Measurements from ENCODE around the gene SORCS1. TPM values are rescaled to one million over a fixed set of nuclear protein-coding genes. Genes with fewer than 3 reads are reported as not detected.

The SORCS1 gene
- total RNA-seq, 1 donor from 2014 or later = 11.1 TPM

DNA sequence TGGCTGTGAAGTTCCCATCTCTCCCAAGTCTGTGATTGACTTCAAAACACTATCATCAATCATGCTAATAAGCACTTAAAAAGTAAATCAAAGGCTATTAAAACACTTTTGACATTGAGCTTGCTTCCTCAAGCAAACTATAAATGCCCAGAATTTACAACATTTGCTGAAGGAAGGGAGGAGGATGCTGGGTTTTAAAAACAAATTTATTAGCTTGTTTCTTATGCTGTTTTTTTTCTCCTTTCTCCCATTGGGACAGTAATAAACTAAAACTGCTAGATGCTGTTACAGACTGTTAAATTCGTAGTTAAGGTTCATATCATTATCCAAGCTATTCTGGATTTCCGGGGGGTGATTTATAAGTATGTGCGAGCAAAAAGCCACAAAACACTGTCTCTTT, 250.5 kb downstream of the SORCS1 start:
- peak overlapping the region; percentile 75 for H3K27ac Mint-ChIP-seq

DNA sequence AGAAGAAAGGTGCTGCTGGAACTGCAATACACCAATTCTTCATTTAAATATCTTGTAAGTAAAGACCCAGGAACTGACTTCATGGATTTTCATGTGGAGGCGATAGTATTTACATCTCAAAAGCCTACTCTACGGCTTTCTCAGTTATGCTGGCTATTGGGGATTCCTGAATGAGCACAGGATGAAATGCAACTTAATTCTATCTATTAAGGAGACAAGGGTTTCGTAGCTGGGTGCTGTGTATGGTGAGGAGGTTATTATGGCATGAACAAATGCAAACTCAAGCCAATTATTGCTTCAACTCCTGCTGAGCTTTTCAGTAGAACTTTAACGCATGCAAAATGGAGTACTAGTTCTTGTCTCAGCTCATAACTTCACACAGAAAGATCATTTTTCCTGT, 251.2 kb downstream of the SORCS1 start:
- Histone ChIP-seq H3K4me2 (peak overlapping the region; percentile 33), H3K27me3 (no peaks in the 10 kb centered on the region), H3K27ac (peak overlapping the region; percentile 77), H3K79me2 (ENCODE audit: low read depth) (no peaks in the 10 kb centered on the region), H3K9me3 (ENCODE audit: low read depth) (no peaks in the 10 kb centered on the region), H3F3A (ENCODE audit: low read depth) (peaks cover 41% of the 10 kb centered on the region), H3K9ac (no peak overlapping the region), H3K36me3 (no peaks in the 10 kb centered on the region), H3K4me3 (no peak overlapping the region), H2AFZ (replicated peaks) (no peak overlapping the region), H3K4me1 (peaks cover 56% of the 10 kb centered on the region), H4K20me1 (ENCODE audit: low read depth) (no peaks in the 10 kb centered on the region)
- no peaks in the 10 kb centered on the region for H3K36me3 Mint-ChIP-seq
- DNase-seq (ENCODE audit: low spot score) = peak; percentile 16
- H3K27me3 Mint-ChIP-seq (ENCODE audit: insufficient read depth, low read depth) = peaks cover 6% of the 10 kb centered on the region
- no peak overlapping the region for H3K4me3 Mint-ChIP-seq
- H3K4me1 Mint-ChIP-seq = peaks cover 44% of the 10 kb centered on the region
- TF ChIP-seq, protein P1, sequence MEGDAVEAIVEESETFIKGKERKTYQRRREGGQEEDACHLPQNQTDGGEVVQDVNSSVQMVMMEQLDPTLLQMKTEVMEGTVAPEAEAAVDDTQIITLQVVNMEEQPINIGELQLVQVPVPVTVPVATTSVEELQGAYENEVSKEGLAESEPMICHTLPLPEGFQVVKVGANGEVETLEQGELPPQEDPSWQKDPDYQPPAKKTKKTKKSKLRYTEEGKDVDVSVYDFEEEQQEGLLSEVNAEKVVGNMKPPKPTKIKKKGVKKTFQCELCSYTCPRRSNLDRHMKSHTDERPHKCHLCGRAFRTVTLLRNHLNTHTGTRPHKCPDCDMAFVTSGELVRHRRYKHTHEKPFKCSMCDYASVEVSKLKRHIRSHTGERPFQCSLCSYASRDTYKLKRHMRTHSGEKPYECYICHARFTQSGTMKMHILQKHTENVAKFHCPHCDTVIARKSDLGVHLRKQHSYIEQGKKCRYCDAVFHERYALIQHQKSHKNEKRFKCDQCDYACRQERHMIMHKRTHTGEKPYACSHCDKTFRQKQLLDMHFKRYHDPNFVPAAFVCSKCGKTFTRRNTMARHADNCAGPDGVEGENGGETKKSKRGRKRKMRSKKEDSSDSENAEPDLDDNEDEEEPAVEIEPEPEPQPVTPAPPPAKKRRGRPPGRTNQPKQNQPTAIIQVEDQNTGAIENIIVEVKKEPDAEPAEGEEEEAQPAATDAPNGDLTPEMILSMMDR (IDR thresholded peaks at IDR 0.05) = no peak
- TF ChIP-seq EZH2 (IDR thresholded peaks at IDR 0.05) (no peak), EZH2phosphoT487 (IDR thresholded peaks at IDR 0.05) (no peak)
- H3K9me3 Mint-ChIP-seq = peaks cover 5% of the 10 kb centered on the region
- H3K27ac Mint-ChIP-seq = peak overlapping the region; percentile 75

More for the DNA sequence above, 250.5 kb downstream of the SORCS1 start:
- Histone ChIP-seq H3K4me3 (no peak overlapping the region), H3K79me2 (ENCODE audit: low read depth) (no peaks in the 10 kb centered on the region), H4K20me1 (ENCODE audit: low read depth) (no peaks in the 10 kb centered on the region), H3F3A (ENCODE audit: low read depth) (peaks cover 34% of the 10 kb centered on the region), H3K27me3 (no peaks in the 10 kb centered on the region), H3K27ac (peak overlapping the region; percentile 70), H2AFZ (replicated peaks) (no peak overlapping the region), H3K4me1 (peaks cover 50% of the 10 kb centered on the region), H3K4me2 (peak overlapping the region; percentile 33), H3K9me3 (ENCODE audit: low read depth) (no peaks in the 10 kb centered on the region), H3K36me3 (no peaks in the 10 kb centered on the region), H3K9ac (no peak overlapping the region)
- H3K36me3 Mint-ChIP-seq = no peaks in the 10 kb centered on the region
- DNase-seq (ENCODE audit: low spot score) = no peak
- H3K9me3 Mint-ChIP-seq = peaks cover 5% of the 10 kb centered on the region
- H3K27me3 Mint-ChIP-seq (ENCODE audit: insufficient read depth, low read depth) = peaks cover 6% of the 10 kb centered on the region
- no peak overlapping the region for H3K4me3 Mint-ChIP-seq
- peaks cover 37% of the 10 kb centered on the region for H3K4me1 Mint-ChIP-seq
- TF ChIP-seq EZH2 (IDR thresholded peaks at IDR 0.05) (no peak), EZH2phosphoT487 (IDR thresholded peaks at IDR 0.05) (no peak)
- TF ChIP-seq, protein P1 (IDR thresholded peaks at IDR 0.05) = no peak

DNA sequence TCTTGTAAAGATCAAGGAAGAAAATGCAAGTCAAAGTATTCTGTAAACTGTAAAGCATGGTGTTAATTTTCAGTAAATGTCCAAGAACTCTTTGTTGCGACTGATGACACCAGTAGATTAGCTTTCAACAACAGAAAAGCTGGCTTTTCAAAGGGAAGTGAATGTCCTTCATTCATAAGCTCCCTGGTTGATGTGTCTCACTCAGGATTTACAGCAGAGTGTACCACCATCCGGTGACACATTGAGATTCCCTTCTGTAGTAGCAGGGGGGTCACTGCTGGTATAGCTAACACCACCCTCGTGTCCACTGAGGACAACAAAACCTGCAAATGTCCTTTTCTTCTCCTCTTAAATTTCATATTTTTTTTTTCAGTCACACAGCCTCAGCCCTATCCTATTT, 253.4 kb downstream of the SORCS1 start:
- Histone ChIP-seq H3K4me3 (no peak overlapping the region), H3F3A (ENCODE audit: low read depth) (peaks cover 47% of the 10 kb centered on the region), H3K27me3 (no peaks in the 10 kb centered on the region), H3K27ac (no peak overlapping the region), H3K79me2 (ENCODE audit: low read depth) (no peaks in the 10 kb centered on the region), H3K4me1 (peaks cover 59% of the 10 kb centered on the region), H4K20me1 (ENCODE audit: low read depth) (no peaks in the 10 kb centered on the region), H3K4me2 (peak overlapping the region; percentile 52), H3K9ac (no peak overlapping the region), H3K9me3 (ENCODE audit: low read depth) (no peaks in the 10 kb centered on the region), H3K36me3 (no peaks in the 10 kb centered on the region), H2AFZ (replicated peaks) (no peak overlapping the region)
- Mint-ChIP-seq H3K4me3 (no peak overlapping the region), H3K36me3 (peaks cover 3% of the 10 kb centered on the region), H3K27me3 (ENCODE audit: insufficient read depth, low read depth) (peaks cover 6% of the 10 kb centered on the region), H3K4me1 (peaks cover 48% of the 10 kb centered on the region), H3K27ac (no peak overlapping the region), H3K9me3 (peaks cover 7% of the 10 kb centered on the region)
- no peak for TF ChIP-seq EZH2 (IDR thresholded peaks at IDR 0.05)
- no peak for TF ChIP-seq EZH2phosphoT487 (IDR thresholded peaks at IDR 0.05)
- TF ChIP-seq, protein P1 (IDR thresholded peaks at IDR 0.05) = no peak
- no peak for DNase-seq (ENCODE audit: low spot score)

Measured in neural progenitor cell (in vitro differentiated cells).